SH-SY5Y (cell line): ENCODE measurements around the gene AK2.

Experiments
- GATA2 ChIP-seq: IDR thresholded peaks from 2 replicates; pipeline ENCODE4 v1.6.1; 2011; ENCODE audit warnings: mild to moderate bottlenecking, low read depth, low read length
- GATA3 ChIP-seq: IDR thresholded peaks from 2 replicates; pipeline ENCODE4 v1.6.1; 2011; ENCODE audit warnings: low read depth, mild to moderate bottlenecking, low read length, moderate library complexity

- TF ChIP-seq GATA2 (no peak), GATA3 (no peak)
Measured at GRCh38 chr1:33048426-33048825, 11.7 kb upstream of the AK2 start.
